MCF 10A (cell line): ENCODE results near the gene PTMS. TPM values are rescaled to one million over a fixed set of nuclear protein-coding genes. Genes with fewer than 3 reads are reported as not detected.

Source experiments
- BruUV-seq: library from RNA; stranded (reverse); fragments of 400-500 nt; replicated peaks from 2 replicates; lab custom pipeline; 2021; lab: Mats Ljungman, UMichigan
- CTCF ChIA-PET: fragments of 300-600 bp; sonication (Branson Sonifier 250); formaldehyde crosslinking; extraction: SDS; loops from one replicate; lab custom pipeline; 2021; ENCODE audit warnings: antibody characterized with exemption, inconsistent platforms; lab: Yijun Ruan, JAX
- POLR2A ChIA-PET: fragments of 300-600, 350-650 bp; sonication (Branson Sonifier 250); formaldehyde crosslinking; extraction: SDS; loops from one replicate; lab custom pipeline; 2020; ENCODE audit warnings: antibody characterized with exemption, inconsistent platforms; lab: Yijun Ruan, JAX
- DNase-seq: peaks from one replicate; pipeline ENCODE4 v3.0.0-alpha.2; 2018; ENCODE audit not compliant: unreplicated experiment
- H3K27ac Mint-ChIP-seq: one replicate; pipeline ENCODE4 v1.8.0; 2022; ENCODE audit warnings: mild to moderate bottlenecking, low read depth, mixed read lengths; ENCODE audit not compliant: unreplicated experiment
- H3K27me3 Mint-ChIP-seq: one replicate; pipeline ENCODE4 v1.8.0; 2022; ENCODE audit warnings: mixed read lengths; ENCODE audit not compliant: insufficient read depth, unreplicated experiment
- H3K36me3 Mint-ChIP-seq: one replicate; pipeline ENCODE4 v1.8.0; 2022; ENCODE audit warnings: mild to moderate bottlenecking, moderate library complexity, mixed read lengths; ENCODE audit not compliant: insufficient read depth, unreplicated experiment
- H3K4me1 Mint-ChIP-seq: one replicate; pipeline ENCODE4 v1.8.0; 2022; ENCODE audit warnings: mixed read lengths; ENCODE audit not compliant: insufficient read depth, unreplicated experiment
- H3K4me3 Mint-ChIP-seq: one replicate; pipeline ENCODE4 v1.8.0; 2022; ENCODE audit warnings: mild to moderate bottlenecking, moderate library complexity, mixed read lengths; ENCODE audit not compliant: unreplicated experiment
- H3K9me3 Mint-ChIP-seq: one replicate; pipeline ENCODE4 v1.8.0; 2022; ENCODE audit warnings: mixed read lengths; ENCODE audit not compliant: unreplicated experiment
- CTCF ChIP-seq: fragments of 200-600 bp; IDR thresholded peaks from one replicate; pipeline ENCODE4 v1.8.0; 2022; ENCODE audit warnings: antibody characterized with exemption, mild to moderate bottlenecking; ENCODE audit not compliant: unreplicated experiment
- intact Hi-C: fragments of 100-400 bp; cut with micrococcal nuclease; formaldehyde crosslinking; loops from 2 replicates; pipeline ENCODE4 v1.14.1; 2022
- total RNA-seq: library from RNA; stranded (reverse); gene quantifications from 2 replicates; pipeline ENCODE4 v1.2.3, GENCODE V29; 2022

Gene PTMS
- total RNA-seq, 1 experiment from 2014 or later, result 284 TPM

- H3K36me3 Mint-ChIP-seq, result peaks cover 15% of the 10 kb centered on the region
- POLR2A ChIA-PET, result no interaction called here
- TF ChIP-seq CTCF, result no peak
- no peak overlapping the region for H3K27ac Mint-ChIP-seq
- H3K4me1 Mint-ChIP-seq, result peaks cover 39% of the 10 kb centered on the region
- H3K27me3 Mint-ChIP-seq, result no peaks in the 10 kb centered on the region
- intact Hi-C loops, result no loop called here
- BruUV-seq, result no TSS peak
- CTCF ChIA-PET, result interaction anchor here (0.7 to 2.7 kb wide), 2 partner anchors 19 to 52 kb away, joined by 4 to 18 read pairs; partner anchors contain the start of gene MLF2
- no peaks in the 10 kb centered on the region for H3K9me3 Mint-ChIP-seq
- no peak overlapping the region for H3K4me3 Mint-ChIP-seq
- DNase-seq, result no peak
Measured at GRCh38 chr12:6772726-6773589, 6.8 kb downstream of the PTMS start.

DNA sequence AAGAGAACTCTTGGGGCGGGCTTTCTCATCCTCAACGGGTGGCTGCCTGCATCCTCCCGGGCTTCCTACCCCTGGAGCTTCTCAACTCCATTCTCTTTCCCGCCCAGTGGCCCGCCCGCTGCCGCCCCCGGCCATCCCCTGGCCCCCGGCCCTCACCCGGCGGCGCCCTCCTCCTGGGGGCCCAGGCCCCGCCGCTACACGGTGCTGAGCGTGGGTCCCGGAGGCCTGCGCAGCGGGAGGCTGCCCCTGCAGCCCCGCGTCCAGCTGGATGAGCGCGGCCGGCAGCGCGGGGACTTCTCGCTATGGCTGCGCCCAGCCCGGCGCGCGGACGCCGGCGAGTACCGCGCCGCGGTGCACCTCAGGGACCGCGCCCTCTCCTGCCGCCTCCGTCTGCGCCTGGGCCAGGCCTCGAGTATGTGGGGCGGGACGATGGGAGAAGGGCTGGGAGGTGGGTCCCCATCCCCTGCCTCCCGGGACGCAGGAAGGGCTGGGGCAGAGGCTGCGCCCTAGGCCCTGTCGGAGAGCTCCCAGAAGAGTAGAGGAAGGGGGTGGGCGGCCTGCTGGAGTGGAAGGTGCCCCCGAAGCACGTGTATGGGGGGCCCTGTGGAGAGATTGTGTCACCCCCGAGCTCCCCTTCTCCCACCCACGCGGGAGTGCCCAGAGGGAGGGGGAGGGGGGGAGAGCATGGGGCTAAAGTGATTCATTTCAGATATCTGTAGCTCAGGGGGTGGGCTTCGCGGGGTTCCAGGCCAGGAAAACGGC is 7.6 kb downstream of the PTMS start:
- DNase-seq, result no peak
- H3K4me3 Mint-ChIP-seq, result no peak overlapping the region

GRCh38 chr12:6774499-6775062 is 8.4 kb downstream of the PTMS start:
- H3K27me3 Mint-ChIP-seq, result no peaks in the 10 kb centered on the region
- no peaks in the 10 kb centered on the region for H3K9me3 Mint-ChIP-seq
- no peak for TF ChIP-seq CTCF
- POLR2A ChIA-PET, result interaction anchor here (1.1 kb wide), 2 partner anchors 21 to 22 kb away, joined by 3 to 4 read pairs; partner anchors contain the start of gene MLF2
- no TSS peak for BruUV-seq
- intact Hi-C loops, result loop anchor here (5.0 kb wide), 1 partner anchor 207 kb away; the partner anchor contains the start of gene NOP2
- CTCF ChIA-PET, result interaction anchor here (0.5 to 5.5 kb wide), 5 partner anchors 8 to 351 kb away, joined by 3 to 43 read pairs (median 3); partner anchors contain the start of genes COPS7A, MLF2 and PTMS
- peaks cover 33% of the 10 kb centered on the region for H3K4me1 Mint-ChIP-seq
- peaks cover 13% of the 10 kb centered on the region for H3K36me3 Mint-ChIP-seq
- peak overlapping the region; percentile 31 for H3K27ac Mint-ChIP-seq
- no peak overlapping the region for H3K4me3 Mint-ChIP-seq
- no peak for DNase-seq

More for the DNA sequence above, 7.6 kb downstream of the PTMS start:
- BruUV-seq, result no TSS peak
- H3K4me1 Mint-ChIP-seq, result peaks cover 37% of the 10 kb centered on the region
- H3K36me3 Mint-ChIP-seq, result peaks cover 15% of the 10 kb centered on the region
- H3K9me3 Mint-ChIP-seq, result no peaks in the 10 kb centered on the region
- no peak for TF ChIP-seq CTCF
- intact Hi-C loops, result no loop called here
- ChIA-PET POLR2A (interaction anchor here (1.1 kb wide), 1 partner anchor 20 kb away, joined by 4 read pairs; no protein-coding TSS in a partner anchor), CTCF (interaction anchor here (0.5 to 5.5 kb wide), 4 partner anchors 7 to 209 kb away, joined by 3 to 43 read pairs (median 10); partner anchors contain the start of genes COPS7A, MLF2 and PTMS)
- no peaks in the 10 kb centered on the region for H3K27me3 Mint-ChIP-seq
- H3K27ac Mint-ChIP-seq, result no peak overlapping the region
